Neural cell (in vitro differentiated cells): Measurements from ENCODE around the gene SLC11A1.

ENCODE experiments used
- CTCF ChIP-seq: fragments of 450-650 bp; IDR thresholded peaks from 2 replicates; pipeline ENCODE4 v1.5.1; 2014; ENCODE audit warnings: antibody characterized with exemption, mild to moderate bottlenecking, moderate library complexity; ENCODE audit not compliant: poor library complexity, severe bottlenecking
- EP300 ChIP-seq: fragments of 450-650 bp; conservative IDR thresholded peaks from 2 replicates; pipeline ENCODE4 v1.6.1; 2014; ENCODE audit warnings: antibody characterized with exemption, mild to moderate bottlenecking, moderate library complexity; ENCODE audit not compliant: poor library complexity, severe bottlenecking
- EZH2 ChIP-seq: fragments of 200-600, 300-800 bp; shearing (Covaris generic), sonication (generic); IDR thresholded peaks from 2 replicates; pipeline ENCODE4 v1.6.1; 2014; ENCODE audit warnings: antibody characterized with exemption, low read length, borderline replicate concordance, mild to moderate bottlenecking; ENCODE audit not compliant: insufficient read depth, poor library complexity, severe bottlenecking
- MXI1 ChIP-seq: fragments of 450-650 bp; conservative IDR thresholded peaks from 2 replicates; pipeline ENCODE4 v1.6.1; 2014; ENCODE audit warnings: antibody characterized with exemption, mild to moderate bottlenecking; ENCODE audit not compliant: poor library complexity, severe bottlenecking
- POLR2AphosphoS5 ChIP-seq: IDR thresholded peaks from 2 replicates; pipeline ENCODE4 v1.6.1; 2012
- RAD21 ChIP-seq: fragments of 450-650 bp; conservative IDR thresholded peaks from 2 replicates; pipeline ENCODE4 v1.6.1; 2014; ENCODE audit warnings: antibody characterized with exemption, mild to moderate bottlenecking, moderate library complexity
- TAF1 ChIP-seq: IDR thresholded peaks from 2 replicates; pipeline ENCODE4 v1.6.1; 2012; ENCODE audit warnings: low read depth

GRCh38 chr2:218386505-218387368 lies 4.7 kb downstream of the SLC11A1 start:
- TF ChIP-seq RAD21 (no peak), CTCF (no peak), TAF1 (no peak), EP300 (no peak), EZH2 (no peak), POLR2AphosphoS5 (no peak), MXI1 (no peak)
